ENCODE data around the gene XRCC2. TPM values are rescaled to one million over a fixed set of nuclear protein-coding genes. Genes with fewer than 3 reads are reported as not detected.

The XRCC2 gene
- total and polyA plus RNA-seq, 9 donors = 0.25 to 1.7 (median 0.69) TPM

DNA sequence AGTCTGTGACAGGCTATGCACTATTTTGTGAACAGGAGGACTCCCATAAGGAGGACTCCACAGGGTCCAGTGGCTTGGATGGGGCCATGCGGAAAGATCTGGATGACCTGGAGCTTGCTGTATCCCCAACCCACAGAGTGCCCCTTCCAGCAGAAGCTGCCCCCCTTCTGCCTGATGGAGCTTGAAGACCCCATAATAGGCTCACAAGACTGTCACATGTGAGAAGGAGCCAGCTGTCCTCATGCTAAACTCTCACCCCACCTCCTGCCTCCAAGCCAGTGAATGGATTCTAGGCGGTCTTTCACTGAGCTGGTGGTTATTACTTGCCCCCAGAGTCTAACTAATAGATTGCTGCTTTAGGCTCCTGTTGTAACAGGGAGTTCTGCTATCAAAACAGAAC lies 79.1 kb downstream of the XRCC2 start:
- Histone ChIP-seq H3K4me1 (ENCODE audit: insufficient read depth) (no peaks in the 10 kb centered on the region), H3K27me3 (no peaks in the 10 kb centered on the region), H3K4me3 (no peak overlapping the region), H3K27ac (no peak overlapping the region), H3K9me3 (no peaks in the 10 kb centered on the region), H3K36me3 (no peaks in the 10 kb centered on the region)
- intact Hi-C loops (cut with DNase I) = no loop called here
- 92 to 96% (median 93%) methylated on average over 2 of the region's 2 CpGs for WGBS, 3 donors
- no peak for DNase-seq
- TF ChIP-seq POLR2A (IDR thresholded peaks at IDR 0.05) = no peak
- TF ChIP-seq, protein P1, sequence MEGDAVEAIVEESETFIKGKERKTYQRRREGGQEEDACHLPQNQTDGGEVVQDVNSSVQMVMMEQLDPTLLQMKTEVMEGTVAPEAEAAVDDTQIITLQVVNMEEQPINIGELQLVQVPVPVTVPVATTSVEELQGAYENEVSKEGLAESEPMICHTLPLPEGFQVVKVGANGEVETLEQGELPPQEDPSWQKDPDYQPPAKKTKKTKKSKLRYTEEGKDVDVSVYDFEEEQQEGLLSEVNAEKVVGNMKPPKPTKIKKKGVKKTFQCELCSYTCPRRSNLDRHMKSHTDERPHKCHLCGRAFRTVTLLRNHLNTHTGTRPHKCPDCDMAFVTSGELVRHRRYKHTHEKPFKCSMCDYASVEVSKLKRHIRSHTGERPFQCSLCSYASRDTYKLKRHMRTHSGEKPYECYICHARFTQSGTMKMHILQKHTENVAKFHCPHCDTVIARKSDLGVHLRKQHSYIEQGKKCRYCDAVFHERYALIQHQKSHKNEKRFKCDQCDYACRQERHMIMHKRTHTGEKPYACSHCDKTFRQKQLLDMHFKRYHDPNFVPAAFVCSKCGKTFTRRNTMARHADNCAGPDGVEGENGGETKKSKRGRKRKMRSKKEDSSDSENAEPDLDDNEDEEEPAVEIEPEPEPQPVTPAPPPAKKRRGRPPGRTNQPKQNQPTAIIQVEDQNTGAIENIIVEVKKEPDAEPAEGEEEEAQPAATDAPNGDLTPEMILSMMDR (IDR thresholded peaks at IDR 0.05) = no peak
- no peak for TF ChIP-seq EP300 (IDR thresholded peaks at IDR 0.05)

Small RNA genes lying within 50 kb of the gene (small RNA-seq; reads per million reads assigned to genes)
- gene RF00568 = not detected

Other genes with a start within 250 kb of the XRCC2 start
- 100 to 1,000 TPM in 3 of 7 donors, 10 to 100 TPM in 4; 45.3 to 109 (median 74.6) TPM for gene KMT2C, start 240.1 kb downstream of the XRCC2 start, total RNA-seq
- 10 to 100 TPM; 14.0 to 27.3 TPM for gene KMT2C, start 240.1 kb downstream of the XRCC2 start, polyA plus RNA-seq
- 10 to 100 TPM in 5 of 7 donors, 1 to 10 TPM in 2; 6.7 to 16.4 (median 11.6) TPM for gene ACTR3B, start 83.6 kb upstream of the XRCC2 start, total RNA-seq
- 10 to 100 TPM in 1 of 2 donors, 1 to 10 TPM in 1; 9.4 to 10.8 TPM for gene ACTR3B, start 83.6 kb upstream of the XRCC2 start, polyA plus RNA-seq